Measurements from ENCODE around the gene C5. TPM values are rescaled to one million over a fixed set of nuclear protein-coding genes. Genes with fewer than 3 reads are reported as not detected.
A peak's percentile ranks its signal among the peaks of the same experiment; 100 is the strongest.

Gene C5
- total and polyA plus RNA-seq, 8 donors = 12.3 to 91.6 (median 77.8) TPM

DNA sequence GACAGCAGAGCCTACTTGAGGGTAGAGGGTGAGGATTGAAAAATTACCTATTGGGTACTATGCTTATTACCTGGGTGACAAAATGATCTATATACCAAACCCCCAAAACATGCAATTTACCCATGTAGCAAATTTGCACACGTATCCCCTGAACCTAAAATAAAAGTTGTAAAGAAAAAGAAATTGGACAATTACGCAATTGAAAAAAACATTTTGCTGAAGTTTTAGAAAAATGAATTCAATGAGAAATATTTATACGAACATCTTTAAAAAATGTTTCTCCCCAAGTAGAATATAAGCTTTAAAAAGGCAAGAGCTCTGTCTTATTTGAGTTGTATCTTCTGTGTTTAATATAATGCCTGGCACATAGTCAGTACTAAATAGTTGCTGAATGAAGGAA, 93.2 kb downstream of the C5 start:
- no peaks in the 10 kb centered on the region for H3K27me3 ChIP-seq
- no peak overlapping the region for H3K4me3 ChIP-seq
- H3K9me3 ChIP-seq = no peaks in the 10 kb centered on the region
- ATAC-seq (no peak), DNase-seq (no peak)
- peaks cover 0 to 7% of the 10 kb centered on the region in 2 donors for H3K36me3 ChIP-seq
- TF ChIP-seq, protein P1, sequence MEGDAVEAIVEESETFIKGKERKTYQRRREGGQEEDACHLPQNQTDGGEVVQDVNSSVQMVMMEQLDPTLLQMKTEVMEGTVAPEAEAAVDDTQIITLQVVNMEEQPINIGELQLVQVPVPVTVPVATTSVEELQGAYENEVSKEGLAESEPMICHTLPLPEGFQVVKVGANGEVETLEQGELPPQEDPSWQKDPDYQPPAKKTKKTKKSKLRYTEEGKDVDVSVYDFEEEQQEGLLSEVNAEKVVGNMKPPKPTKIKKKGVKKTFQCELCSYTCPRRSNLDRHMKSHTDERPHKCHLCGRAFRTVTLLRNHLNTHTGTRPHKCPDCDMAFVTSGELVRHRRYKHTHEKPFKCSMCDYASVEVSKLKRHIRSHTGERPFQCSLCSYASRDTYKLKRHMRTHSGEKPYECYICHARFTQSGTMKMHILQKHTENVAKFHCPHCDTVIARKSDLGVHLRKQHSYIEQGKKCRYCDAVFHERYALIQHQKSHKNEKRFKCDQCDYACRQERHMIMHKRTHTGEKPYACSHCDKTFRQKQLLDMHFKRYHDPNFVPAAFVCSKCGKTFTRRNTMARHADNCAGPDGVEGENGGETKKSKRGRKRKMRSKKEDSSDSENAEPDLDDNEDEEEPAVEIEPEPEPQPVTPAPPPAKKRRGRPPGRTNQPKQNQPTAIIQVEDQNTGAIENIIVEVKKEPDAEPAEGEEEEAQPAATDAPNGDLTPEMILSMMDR (IDR thresholded peaks at IDR 0.05) = no peak
- no peak overlapping the region for H3K27ac ChIP-seq
- H3K4me1 ChIP-seq = no peaks in the 10 kb centered on the region
- intact Hi-C loops (cut with DNase I) = no loop called here

DNA sequence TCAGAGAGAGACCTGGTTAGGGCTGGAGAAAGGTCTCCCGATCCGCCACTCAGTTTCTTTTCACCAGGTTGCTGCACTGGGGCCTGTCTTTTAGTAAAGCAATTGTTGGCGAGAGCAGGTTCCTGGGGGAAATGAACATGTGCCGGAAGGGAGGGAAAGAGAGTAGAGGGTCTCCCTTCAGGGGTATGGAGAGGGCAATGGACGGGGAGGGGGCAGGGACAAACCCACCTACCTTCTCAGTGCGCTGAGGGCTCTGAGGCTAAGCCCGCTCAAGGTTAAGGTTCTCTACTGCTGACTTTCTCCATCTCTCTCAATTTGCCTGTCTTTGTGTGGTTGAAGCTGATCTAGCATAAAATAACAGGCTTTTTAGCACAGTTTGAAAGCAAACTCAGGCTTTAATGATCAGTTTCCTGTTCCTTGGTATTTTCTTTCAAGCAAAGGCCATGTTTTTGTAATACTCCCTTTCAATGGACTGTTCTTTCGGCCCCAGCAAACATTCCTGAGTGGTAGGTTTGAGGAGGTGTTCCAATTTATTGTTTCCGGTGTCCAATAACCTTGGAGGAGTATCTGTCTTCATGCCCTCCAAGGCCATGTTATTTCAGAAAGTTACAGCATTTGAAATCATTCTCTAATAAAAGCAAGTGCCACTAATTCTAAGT, 98.0 kb downstream of the C5 start:
- H3K36me3 ChIP-seq = no peaks in the 10 kb centered on the region
- H3K4me1 ChIP-seq = peaks cover 0 to 6% of the 10 kb centered on the region in 2 donors
- DNase-seq (no peak), ATAC-seq (no peak)
- H3K27ac ChIP-seq = no peak overlapping the region
- TF ChIP-seq, protein P1 (IDR thresholded peaks at IDR 0.05) = no peak
- H3K9me3 ChIP-seq = no peaks in the 10 kb centered on the region
- no peaks in the 10 kb centered on the region for H3K27me3 ChIP-seq
- no peak overlapping the region for H3K4me3 ChIP-seq
- intact Hi-C loops (cut with DNase I) = no loop called here

DNA sequence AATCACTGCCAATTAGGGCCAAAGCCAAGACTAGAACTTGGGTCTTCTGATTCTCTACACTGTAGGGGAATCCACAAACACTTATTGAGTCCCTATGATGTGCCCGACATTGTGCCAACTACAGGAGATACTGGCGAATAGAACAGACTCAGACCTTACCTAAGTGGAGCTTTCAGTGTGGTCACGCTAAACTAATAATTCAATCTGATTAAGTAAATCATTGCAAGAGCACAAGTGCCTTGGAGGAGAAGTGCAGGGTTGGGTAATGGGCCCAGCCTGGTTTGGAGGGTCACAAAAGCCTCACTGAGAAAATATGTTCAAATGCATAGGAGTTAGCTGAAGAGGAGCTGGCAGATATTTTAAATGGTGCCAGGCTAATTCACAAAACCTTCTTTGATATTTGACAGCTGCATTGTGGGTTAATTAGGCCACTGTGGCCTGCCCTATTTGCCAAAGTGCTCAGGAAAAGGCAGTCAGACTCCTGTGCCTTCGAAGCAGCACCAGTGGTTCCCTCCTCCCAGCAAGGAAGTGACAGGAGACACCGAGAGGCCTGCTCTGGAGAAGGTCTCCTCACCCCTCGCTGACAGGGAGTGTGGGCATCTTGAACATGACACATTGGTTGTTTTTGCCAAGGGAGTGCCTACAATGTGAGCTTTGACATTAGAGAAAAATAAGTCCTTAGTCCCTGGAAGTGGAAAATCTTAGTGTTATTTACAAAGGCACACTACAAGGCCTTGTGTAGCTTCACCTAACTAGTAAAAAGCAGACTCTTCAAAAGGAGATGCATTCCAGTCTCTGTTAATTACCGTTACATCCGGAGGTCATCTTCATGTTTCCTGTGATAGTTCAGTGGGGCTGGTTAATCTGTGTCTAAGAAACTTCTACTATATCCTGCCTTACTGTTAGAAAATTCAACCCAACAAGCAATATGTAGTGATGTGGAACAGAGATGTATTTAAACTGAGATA, 99.4 kb downstream of the C5 start:
- intact Hi-C loops (cut with DNase I) = no loop called here
- ATAC-seq = peak; percentile 68
- peak overlapping the region; percentile 48 to 58 for H3K27ac ChIP-seq

DNA sequence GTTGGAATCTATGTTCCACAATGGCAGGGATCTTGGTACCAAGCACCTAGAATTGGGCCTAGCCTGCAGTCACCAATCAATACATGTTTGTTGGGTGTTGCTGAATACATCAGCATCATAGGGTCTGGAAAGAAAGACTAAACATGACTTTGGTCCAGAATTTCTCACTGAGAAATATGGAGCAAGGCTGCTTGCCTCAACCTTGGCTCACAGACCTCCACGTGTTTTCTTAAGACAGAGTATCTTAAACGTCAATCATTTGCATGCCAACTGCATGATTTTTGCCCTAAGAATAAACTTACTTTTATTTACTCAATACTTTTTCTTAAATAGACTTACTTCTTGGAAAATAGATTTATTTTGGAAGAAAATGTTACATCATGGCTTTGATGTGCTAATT, 100.8 kb downstream of the C5 start:
- H3K36me3 ChIP-seq = no peaks in the 10 kb centered on the region
- H3K9me3 ChIP-seq = no peaks in the 10 kb centered on the region
- H3K4me1 ChIP-seq = peaks cover 5 to 12% of the 10 kb centered on the region in 2 donors
- TF ChIP-seq, protein P1 (IDR thresholded peaks at IDR 0.05) = no peak
- DNase-seq (no peak), ATAC-seq (no peak)
- no peaks in the 10 kb centered on the region for H3K27me3 ChIP-seq
- no peak overlapping the region for H3K27ac ChIP-seq
- H3K4me3 ChIP-seq = no peak overlapping the region
- intact Hi-C loops (cut with DNase I) = no loop called here

More for the DNA sequence above, 99.4 kb downstream of the C5 start:
- no peaks in the 10 kb centered on the region for H3K27me3 ChIP-seq
- TF ChIP-seq, protein P1 (IDR thresholded peaks at IDR 0.05) = no peak
- H3K4me1 ChIP-seq = peaks cover 5 to 12% of the 10 kb centered on the region in 2 donors
- H3K9me3 ChIP-seq = no peaks in the 10 kb centered on the region
- H3K4me3 ChIP-seq = no peak overlapping the region
- DNase-seq = no peak
- no peaks in the 10 kb centered on the region for H3K36me3 ChIP-seq

DNA sequence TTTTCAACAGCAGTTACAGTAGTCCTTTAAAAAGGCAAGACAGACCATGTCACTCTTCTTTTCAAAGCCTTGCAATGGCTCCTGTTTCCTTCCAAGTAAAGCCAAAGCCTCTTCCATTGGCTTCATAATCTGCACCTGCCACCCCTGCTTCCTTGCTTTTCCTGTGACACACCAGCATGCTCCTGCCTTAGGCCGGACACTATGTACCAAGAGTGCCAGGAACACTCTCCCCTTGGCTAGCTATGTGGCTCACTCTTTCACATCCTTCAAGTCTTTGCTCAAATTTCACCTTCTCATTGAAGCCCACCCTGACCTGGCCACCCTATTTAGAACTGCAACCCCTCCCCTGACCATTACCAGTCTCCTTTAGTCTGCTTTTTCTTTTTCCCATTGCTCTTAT, 101.3 kb downstream of the C5 start:
- ATAC-seq (no peak), DNase-seq (no peak)
- H3K27me3 ChIP-seq = no peaks in the 10 kb centered on the region
- peaks cover 5 to 12% of the 10 kb centered on the region in 2 donors for H3K4me1 ChIP-seq
- no peak overlapping the region for H3K27ac ChIP-seq
- H3K4me3 ChIP-seq = no peak overlapping the region
- no peaks in the 10 kb centered on the region for H3K36me3 ChIP-seq
- H3K9me3 ChIP-seq = no peaks in the 10 kb centered on the region
- intact Hi-C loops (cut with DNase I) = no loop called here
- TF ChIP-seq, protein P1 (IDR thresholded peaks at IDR 0.05) = no peak
